Transverse colon (tissue), 4 donors: Measurements from ENCODE around the gene CTNNAL1. TPM values are rescaled to one million over a fixed set of nuclear protein-coding genes. Genes with fewer than 3 reads are reported as not detected.

Experiments
- DNase-seq: peaks from one replicate; pipeline ENCODE4 v3.0.0-alpha.2; 2019
- H3K27ac ChIP-seq, 4 donors: fragments of 200-600 bp; sonication (generic); 2 replicates each; pipeline ENCODE4 v1.5.1; 2016 to 2018; ENCODE audit warnings: inconsistent platforms in 4 of 4
- H3K27me3 ChIP-seq: fragments of 200-600 bp; sonication (generic); 2 replicates; pipeline ENCODE4 v1.5.1; 2017; ENCODE audit warnings: inconsistent platforms
- H3K36me3 ChIP-seq, 4 donors: fragments of 200-600 bp; sonication (generic); 2 replicates each; pipeline ENCODE4 v1.5.1; 2017 to 2019; ENCODE audit warnings: inconsistent platforms in 4 of 4
- H3K4me1 ChIP-seq, 4 donors: fragments of 200-600 bp; sonication (generic); 2 replicates each; pipeline ENCODE4 v1.5.1; 2017 to 2020; ENCODE audit warnings: inconsistent platforms in 4 of 4
- H3K4me3 ChIP-seq, 4 donors: fragments of 200-600 bp; sonication (generic); 1 replicate in 1 of 4; 2 replicates in 3 of 4; pipeline versions ENCODE4 v1.5.1 to v1.6.1; 2017 to 2019; ENCODE audit warnings: inconsistent platforms in 4 of 4
- H3K9me3 ChIP-seq, 2 donors: fragments of 200-600 bp; sonication (generic); 2 replicates each; pipeline ENCODE4 v1.5.1; 2017 to 2019; ENCODE audit warnings: inconsistent platforms in 2 of 2
- CTCF ChIP-seq, 5 experiments: fragments of 200-600 bp in 3 of 5; fragments of 450-650 bp in 2 of 5; sonication (generic) in 3 of 5; IDR thresholded peaks; 1 replicate in 2 of 5; 2 replicates in 3 of 5; pipeline ENCODE4 v1.5.1; 2016 to 2017; ENCODE audit warnings: antibody characterized with exemption in 5 of 5, inconsistent platforms in 3 of 5, mild to moderate bottlenecking in 2 of 5, moderate library complexity in 1 of 5
- EP300 ChIP-seq: sonication (generic); formaldehyde crosslinking; IDR thresholded peaks from one replicate; pipeline ENCODE4 v1.6.1; 2017; ENCODE audit warnings: antibody characterized with exemption, low read depth
- POLR2A ChIP-seq: fragments of 450-650 bp; IDR thresholded peaks from one replicate; pipeline ENCODE4 v1.6.1; 2016; ENCODE audit warnings: antibody characterized with exemption, mild to moderate bottlenecking, moderate library complexity
- POLR2AphosphoS5 ChIP-seq, 3 donors: sonication (generic); formaldehyde crosslinking; IDR thresholded peaks; one replicate each; pipeline ENCODE4 v1.6.1; 2016; ENCODE audit warnings: antibody characterized with exemption in 3 of 3
- WGBS, 2 donors: methylation state at CpG; one replicate each; pipeline ENCODE4 v1.1.5; 2018; ENCODE audit warnings: low coverage in 1 of 2; 5-methylcytosine and 5-hydroxymethylcytosine counted together
- in situ Hi-C, 4 donors: fragments of 200-750 bp; cut with MboI; loops; one replicate each; pipeline versions ENCODE4 v1.15.0 to v1.15.1; 2017; ENCODE audit warnings: low sequenced_read_pairs in 3 of 4, low pct_ligation_motif_present in 1 of 4, low pct_unique_long_range_greater_than_20kb in 1 of 4
- intact Hi-C: fragments of 100-400 bp; cut with DNase I; formaldehyde crosslinking; loops from one replicate; pipeline ENCODE4 v1.15.1; 2023; ENCODE audit warnings: low total_unique reads
- total RNA-seq, 4 donors: library from RNA; depleted of rRNA; stranded (reverse); fragments of >200 nt; gene quantifications; one replicate each; pipeline ENCODE4 v1.1.0, GENCODE V29; 2016

Gene CTNNAL1
- total RNA-seq, 4 donors from 2014 or later = 6.0 to 12.1 (median 8.1) TPM

GRCh38 chr9:109028457-109028856, 15.2 kb upstream of the CTNNAL1 start:
- 99 to 100% methylated on average over 1 to 4 of the region's 4 CpGs for WGBS, 2 donors
- H3K36me3 ChIP-seq = peaks cover 0 to 13% (median 5%) of the 10 kb centered on the region in 4 donors
- intact Hi-C loops (no loop called here), in situ Hi-C loops (no loop called here)
- H3K4me3 ChIP-seq = no peak overlapping the region
- H3K9me3 ChIP-seq = no peaks in the 10 kb centered on the region
- no peak overlapping the region for H3K27ac ChIP-seq
- DNase-seq = no peak
- no peaks in the 10 kb centered on the region for H3K27me3 ChIP-seq
- no peak for TF ChIP-seq POLR2AphosphoS5 (IDR thresholded peaks at IDR 0.05)
- no peak for TF ChIP-seq CTCF (IDR thresholded peaks at IDR 0.05)
- no peak for TF ChIP-seq POLR2A
- no peak for TF ChIP-seq EP300
- peaks cover 0 to 15% (median under 1%) of the 10 kb centered on the region in 4 donors for H3K4me1 ChIP-seq

GRCh38 chr9:109027176-109027575, 13.9 kb upstream of the CTNNAL1 start:
- intact Hi-C loops = no loop called here
- Histone ChIP-seq H3K4me1 (peaks cover 0 to 15% (median under 1%) of the 10 kb centered on the region in 4 donors), H3K27ac (peak overlapping the region in 3 of 4 donors; percentile 25 to 51 (median 27)), H3K36me3 (peaks cover 0 to 4% (median 0%) of the 10 kb centered on the region in 4 donors), H3K9me3 (no peaks in the 10 kb centered on the region), H3K4me3 (no peak overlapping the region), H3K27me3 (no peaks in the 10 kb centered on the region)
- in situ Hi-C loops = no loop called here
- no peak for TF ChIP-seq EP300
- no peak for TF ChIP-seq CTCF (IDR thresholded peaks at IDR 0.05)
- TF ChIP-seq POLR2A = no peak
- TF ChIP-seq POLR2AphosphoS5 (IDR thresholded peaks at IDR 0.05) = no peak
- 48% methylated on average over 2 of the region's 2 CpGs; no CpG with 5 or more reads in 1 of the 2 donors for WGBS, 2 donors
- DNase-seq = no peak

GRCh38 chr9:109026306-109026705, 13.0 kb upstream of the CTNNAL1 start:
- intact Hi-C loops (no loop called here), in situ Hi-C loops (no loop called here)
- Histone ChIP-seq H3K27ac (peak overlapping the region in 1 of 4 donors; percentile 51), H3K4me3 (no peak overlapping the region), H3K9me3 (no peaks in the 10 kb centered on the region), H3K36me3 (peaks cover 0 to 4% (median 0%) of the 10 kb centered on the region in 4 donors), H3K4me1 (peaks cover 0 to 15% (median under 1%) of the 10 kb centered on the region in 4 donors), H3K27me3 (no peaks in the 10 kb centered on the region)
- WGBS, 2 donors = 87 to 89% methylated on average over 7 of the region's 7 CpGs
- TF ChIP-seq CTCF (IDR thresholded peaks at IDR 0.05) (no peak), POLR2A (no peak), EP300 (no peak), POLR2AphosphoS5 (IDR thresholded peaks at IDR 0.05) (no peak)
- no peak for DNase-seq

- no peak for DNase-seq
- Histone ChIP-seq H3K9me3 (no peaks in the 10 kb centered on the region), H3K4me3 (no peak overlapping the region), H3K36me3 (peaks cover 0 to 15% (median 5%) of the 10 kb centered on the region in 4 donors), H3K4me1 (peaks cover 0 to 15% (median under 1%) of the 10 kb centered on the region in 4 donors), H3K27me3 (no peaks in the 10 kb centered on the region), H3K27ac (no peak overlapping the region)
- TF ChIP-seq POLR2AphosphoS5 (IDR thresholded peaks at IDR 0.05) = no peak
- in situ Hi-C loops (no loop called here), intact Hi-C loops (no loop called here)
These were observed 9.6 kb upstream of the CTNNAL1 start for GRCh38 chr9:109022873-109023272.
